Smooth muscle cell (in vitro differentiated cells): ENCODE results near the gene TSSK2. TPM values are rescaled to one million over a fixed set of nuclear protein-coding genes. Genes with fewer than 3 reads are reported as not detected.

Source experiments
- DNase-seq: peaks from one replicate; lab custom pipeline; 2025; ENCODE audit not compliant: unreplicated experiment; lab: John Stamatoyannopoulos, UW
- H2AFZ ChIP-seq: fragments of 200-600 bp; sonication (generic); 2 replicates; pipeline ENCODE4 v1.6.0; 2016; ENCODE audit warnings: antibody characterized with exemption, low read depth, mild to moderate bottlenecking
- H3F3A ChIP-seq: fragments of 200-600 bp; sonication (generic); 2 replicates; pipeline ENCODE4 v1.6.0; 2017; ENCODE audit warnings: antibody characterized with exemption, low read depth
- H3K27ac ChIP-seq: fragments of 200-600 bp; sonication (generic); 2 replicates; pipeline ENCODE4 v1.5.1; 2016; ENCODE audit warnings: low read depth, mild to moderate bottlenecking
- H3K27me3 ChIP-seq: fragments of 200-600 bp; sonication (generic); 2 replicates; pipeline ENCODE4 v1.6.1; 2016; ENCODE audit warnings: low read depth, mild to moderate bottlenecking
- H3K36me3 ChIP-seq: fragments of 200-600 bp; sonication (generic); 2 replicates; pipeline ENCODE4 v1.5.1; 2016; ENCODE audit warnings: low read depth
- H3K4me1 ChIP-seq: fragments of 200-600 bp; sonication (generic); 2 replicates; pipeline ENCODE4 v1.5.1; 2016; ENCODE audit warnings: low read depth
- H3K4me2 ChIP-seq: fragments of 200-600 bp; sonication (generic); 2 replicates; pipeline ENCODE4 v1.6.0; 2016; ENCODE audit warnings: mild to moderate bottlenecking
- H3K4me3 ChIP-seq: fragments of 200-600 bp; sonication (generic); 2 replicates; pipeline ENCODE4 v1.5.1; 2016; ENCODE audit warnings: mild to moderate bottlenecking
- H3K79me2 ChIP-seq: fragments of 200-600 bp; sonication (generic); 2 replicates; pipeline ENCODE4 v1.6.0; 2016; ENCODE audit warnings: low read depth, mild to moderate bottlenecking
- H3K9ac ChIP-seq: fragments of 200-600 bp; sonication (generic); 2 replicates; pipeline ENCODE4 v1.6.0; 2016; ENCODE audit warnings: low read depth
- H3K9me3 ChIP-seq: fragments of 200-600 bp; sonication (generic); replicated peaks from 2 replicates; pipeline ENCODE4 v1.5.1; 2016; ENCODE audit warnings: low read depth
- H4K20me1 ChIP-seq: fragments of 200-600 bp; sonication (generic); 2 replicates; pipeline ENCODE4 v1.6.0; 2016; ENCODE audit warnings: low read depth
- WGBS: methylation state at CpG from one replicate; pipeline ENCODE4 v1.1.7; 2016; ENCODE audit warnings: low lambda C conversion rate; 5-methylcytosine and 5-hydroxymethylcytosine counted together
- polyA plus RNA-seq: library from polyadenylated mRNA; unstranded; fragments of >200 nt; fragmentation: Nextera tagmentation; extraction: Ambion mirVana; gene quantifications from 2 replicates; pipeline ENCODE4 v1.2.1, GENCODE V29; 2016
- total RNA-seq: library from RNA; depleted of rRNA; stranded (reverse); fragments of >200 nt; gene quantifications from 2 replicates; pipeline ENCODE4 v1.2.3, GENCODE V29; 2014
- TF ChIP-seq, protein P1 (sequence below): fragments of 200-600 bp; sonication (generic); IDR thresholded peaks from 2 replicates; pipeline ENCODE4 v1.5.1; 2017; ENCODE audit warnings: borderline replicate concordance, mild to moderate bottlenecking, antibody characterized with exemption; ENCODE audit not compliant: insufficient read depth, poor library complexity, severe bottlenecking

The TSSK2 gene
- total and polyA plus RNA-seq, 2 experiments from 2014 or later, result not detected

DNA sequence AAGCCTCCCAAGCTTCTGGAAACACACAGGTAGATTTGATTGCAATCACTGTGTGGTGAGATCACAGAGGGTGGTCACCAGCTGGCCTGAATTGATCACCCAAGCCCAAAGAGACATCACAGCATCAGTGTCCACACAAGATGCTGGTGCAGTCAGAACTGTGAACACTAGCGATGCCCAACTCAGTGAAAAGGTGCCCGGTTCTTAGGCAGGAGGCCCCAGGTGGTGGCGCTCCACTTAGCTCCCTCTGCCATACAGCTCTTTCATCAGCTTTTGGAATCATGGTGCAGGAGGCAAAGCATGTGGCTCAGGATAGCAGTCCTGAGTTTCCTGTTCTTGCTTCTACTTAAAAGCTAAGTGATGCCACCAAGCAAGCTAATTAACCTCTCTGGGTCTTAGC lies 20.0 kb upstream of the TSSK2 start:
- Histone ChIP-seq H3K4me1 (peaks cover 10% of the 10 kb centered on the region), H3F3A (no peaks in the 10 kb centered on the region), H3K9me3 (no peaks in the 10 kb centered on the region), H3K36me3 (no peaks in the 10 kb centered on the region), H3K79me2 (peaks cover 93% of the 10 kb centered on the region), H3K4me3 (no peak overlapping the region), H3K4me2 (no peak overlapping the region), H3K9ac (no peak overlapping the region), H2AFZ (no peak overlapping the region), H3K27me3 (no peaks in the 10 kb centered on the region), H3K27ac (no peak overlapping the region), H4K20me1 (peaks cover 100% of the 10 kb centered on the region)
- 89% methylated on average over 3 of the region's 3 CpGs for WGBS
- TF ChIP-seq, protein P1, sequence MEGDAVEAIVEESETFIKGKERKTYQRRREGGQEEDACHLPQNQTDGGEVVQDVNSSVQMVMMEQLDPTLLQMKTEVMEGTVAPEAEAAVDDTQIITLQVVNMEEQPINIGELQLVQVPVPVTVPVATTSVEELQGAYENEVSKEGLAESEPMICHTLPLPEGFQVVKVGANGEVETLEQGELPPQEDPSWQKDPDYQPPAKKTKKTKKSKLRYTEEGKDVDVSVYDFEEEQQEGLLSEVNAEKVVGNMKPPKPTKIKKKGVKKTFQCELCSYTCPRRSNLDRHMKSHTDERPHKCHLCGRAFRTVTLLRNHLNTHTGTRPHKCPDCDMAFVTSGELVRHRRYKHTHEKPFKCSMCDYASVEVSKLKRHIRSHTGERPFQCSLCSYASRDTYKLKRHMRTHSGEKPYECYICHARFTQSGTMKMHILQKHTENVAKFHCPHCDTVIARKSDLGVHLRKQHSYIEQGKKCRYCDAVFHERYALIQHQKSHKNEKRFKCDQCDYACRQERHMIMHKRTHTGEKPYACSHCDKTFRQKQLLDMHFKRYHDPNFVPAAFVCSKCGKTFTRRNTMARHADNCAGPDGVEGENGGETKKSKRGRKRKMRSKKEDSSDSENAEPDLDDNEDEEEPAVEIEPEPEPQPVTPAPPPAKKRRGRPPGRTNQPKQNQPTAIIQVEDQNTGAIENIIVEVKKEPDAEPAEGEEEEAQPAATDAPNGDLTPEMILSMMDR, result no peak
- no peak for DNase-seq

DNA sequence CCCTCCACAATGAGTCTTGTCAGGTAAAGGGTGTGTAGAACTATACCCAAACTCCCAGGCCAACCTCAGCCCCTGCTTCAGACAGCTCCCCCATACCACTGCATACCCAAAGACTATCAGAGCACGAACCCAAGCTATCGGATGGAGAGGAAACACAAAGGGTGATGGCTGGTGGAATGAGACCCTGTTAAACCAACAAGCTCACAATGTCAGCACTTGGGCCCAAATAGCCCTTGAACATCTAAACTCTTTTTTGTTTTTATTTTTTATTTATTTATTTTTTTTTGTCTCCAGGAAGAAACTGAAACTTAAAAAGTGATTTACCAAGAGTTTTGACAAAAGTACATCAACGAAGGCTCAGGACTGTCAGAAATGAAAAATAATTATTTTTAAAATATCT lies 19.5 kb upstream of the TSSK2 start:
- Histone ChIP-seq H4K20me1 (peaks cover 100% of the 10 kb centered on the region), H3K36me3 (no peaks in the 10 kb centered on the region), H3K27ac (no peak overlapping the region), H3K9me3 (no peaks in the 10 kb centered on the region), H3K4me2 (no peak overlapping the region), H3F3A (no peaks in the 10 kb centered on the region), H3K79me2 (peaks cover 94% of the 10 kb centered on the region), H3K27me3 (no peaks in the 10 kb centered on the region), H2AFZ (no peak overlapping the region), H3K4me1 (peaks cover 10% of the 10 kb centered on the region), H3K4me3 (no peak overlapping the region), H3K9ac (no peak overlapping the region)
- no peak for DNase-seq
- TF ChIP-seq, protein P1, result no peak
- 95% methylated on average over 3 of the region's 3 CpGs for WGBS

DNA sequence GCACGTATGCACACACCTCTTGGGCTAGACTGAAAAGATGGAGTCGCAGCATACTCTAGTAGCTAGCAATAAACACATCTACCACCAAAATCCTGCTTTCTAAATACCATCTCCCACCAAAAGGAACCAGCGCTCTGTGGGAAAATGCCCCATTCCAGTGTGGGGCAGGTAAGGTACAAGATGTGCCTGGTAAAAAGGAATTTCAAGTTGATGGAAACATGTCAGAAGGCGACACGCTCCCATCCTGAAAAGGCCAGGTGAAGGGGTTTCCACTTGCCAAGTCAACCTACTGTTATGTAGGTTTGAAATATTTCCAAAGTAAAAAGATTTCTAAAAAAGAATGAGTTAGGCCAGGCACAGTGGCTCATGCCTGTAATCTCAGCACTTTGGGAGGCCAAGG lies 17.7 kb upstream of the TSSK2 start:
- TF ChIP-seq, protein P1, result no peak
- H3K9me3 ChIP-seq, result no peaks in the 10 kb centered on the region
- no peak overlapping the region for H3K4me2 ChIP-seq
- no peak overlapping the region for H2AFZ ChIP-seq
- no peak overlapping the region for H3K4me3 ChIP-seq
- peaks cover 100% of the 10 kb centered on the region for H4K20me1 ChIP-seq
- H3K27ac ChIP-seq, result no peak overlapping the region
- peaks cover 10% of the 10 kb centered on the region for H3K4me1 ChIP-seq
- 99% methylated on average over 5 of the region's 5 CpGs for WGBS
- no peaks in the 10 kb centered on the region for H3F3A ChIP-seq
- H3K79me2 ChIP-seq, result peaks cover 98% of the 10 kb centered on the region
- no peaks in the 10 kb centered on the region for H3K27me3 ChIP-seq
- no peaks in the 10 kb centered on the region for H3K36me3 ChIP-seq
- no peak for DNase-seq
- H3K9ac ChIP-seq, result no peak overlapping the region

DNA sequence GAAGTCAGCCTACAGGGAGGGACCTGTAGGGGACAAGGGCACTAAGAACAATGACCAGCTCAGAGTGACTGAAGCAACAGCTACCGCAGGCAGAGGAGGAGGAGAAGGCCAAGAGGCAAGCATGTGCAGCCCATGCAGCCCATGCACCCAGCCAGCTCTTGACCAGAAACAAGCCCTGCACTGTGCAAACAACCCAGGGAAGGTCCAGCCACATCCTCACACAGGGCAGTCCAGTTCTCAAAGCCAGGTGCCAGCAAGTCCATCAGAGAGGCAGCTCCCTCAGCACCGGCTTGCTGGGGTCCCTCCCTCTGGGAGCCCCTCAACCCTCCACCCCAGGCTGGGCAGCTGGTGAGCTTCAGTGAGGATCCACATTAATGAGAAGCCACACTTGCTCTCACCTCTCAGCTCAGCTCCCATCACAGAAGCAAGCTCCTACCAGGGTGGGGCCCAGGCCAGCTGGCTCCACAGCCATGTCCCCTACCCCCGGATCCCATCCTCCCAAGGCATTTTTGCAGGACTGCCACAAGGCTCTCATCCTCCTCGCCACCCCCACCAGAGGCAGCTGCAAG lies 16.0 kb upstream of the TSSK2 start:
- TF ChIP-seq, protein P1, result no peak
- no peaks in the 10 kb centered on the region for H3K27me3 ChIP-seq
- H3K79me2 ChIP-seq, result peaks cover 99% of the 10 kb centered on the region
- H3K9me3 ChIP-seq, result no peaks in the 10 kb centered on the region
- no peak for DNase-seq
- H3K9ac ChIP-seq, result no peak overlapping the region
- WGBS, result 99% methylated on average over 4 of the region's 4 CpGs
- H3K4me1 ChIP-seq, result peaks cover 10% of the 10 kb centered on the region
- no peak overlapping the region for H3K4me2 ChIP-seq
- peaks cover 100% of the 10 kb centered on the region for H4K20me1 ChIP-seq
- H3F3A ChIP-seq, result no peaks in the 10 kb centered on the region
- H2AFZ ChIP-seq, result no peak overlapping the region
- no peak overlapping the region for H3K4me3 ChIP-seq
- no peak overlapping the region for H3K27ac ChIP-seq
- H3K36me3 ChIP-seq, result no peaks in the 10 kb centered on the region
